Nephron (organoid): ENCODE data around the gene FGF3.
A peak's percentile ranks its signal among the peaks of the same experiment; 100 is the strongest.
"Not testable (repeated sequence)": the region's sequence is repeated elsewhere in the genome, so short reads cannot be mapped to it uniquely, and the experiment has no call there.

ENCODE experiments used
- H3K27ac Mint-ChIP-seq, 3 experiments: 2 replicates each; pipeline ENCODE4 v1.8.0; 2020; ENCODE audit warnings: mixed read lengths in 3 of 3, mild to moderate bottlenecking in 2 of 3, moderate library complexity in 1 of 3
- H3K27me3 Mint-ChIP-seq: 2 replicates; pipeline ENCODE4 v1.8.0; 2021; ENCODE audit warnings: low read depth, mild to moderate bottlenecking, moderate library complexity, mixed read lengths
- H3K36me3 Mint-ChIP-seq: 2 replicates; pipeline ENCODE4 v1.8.0; 2020; ENCODE audit warnings: low read depth, mixed read lengths
- H3K4me1 Mint-ChIP-seq: 2 replicates; pipeline ENCODE4 v1.8.0; 2020; ENCODE audit warnings: mixed read lengths
- H3K4me3 Mint-ChIP-seq, 3 experiments: 2 replicates each; pipeline ENCODE4 v1.8.0; 2020; ENCODE audit warnings: mild to moderate bottlenecking in 3 of 3, mixed read lengths in 3 of 3, moderate library complexity in 2 of 3
- H3K9me3 Mint-ChIP-seq: 2 replicates; pipeline ENCODE4 v1.8.0; 2020; ENCODE audit warnings: mixed read lengths
- CTCF ChIP-seq, 3 experiments: fragments of 200-600 bp; sonication (generic); IDR thresholded peaks; one replicate each; pipeline ENCODE4 v1.5.0; 2021; ENCODE audit warnings: antibody characterized with exemption in 3 of 3; ENCODE audit not compliant: unreplicated experiment in 3 of 3

The FGF3 gene

GRCh38 chr11:69774354-69775162 is 44.7 kb downstream of the FGF3 start:
- Mint-ChIP-seq H3K9me3 (no peaks in the 10 kb centered on the region), H3K36me3 (no peaks in the 10 kb centered on the region), H3K4me3 (no peak overlapping the region), H3K27ac (no peak overlapping the region), H3K4me1 (peaks cover 19% of the 10 kb centered on the region), H3K27me3 (peaks cover 83% of the 10 kb centered on the region)
- TF ChIP-seq CTCF (IDR thresholded peaks at IDR 0.05; ENCODE audit: unreplicated experiment in 3 of 3), result no peak

GRCh38 chr11:69773626-69774353 is 45.4 kb downstream of the FGF3 start:
- H3K36me3 Mint-ChIP-seq, result no peaks in the 10 kb centered on the region
- peaks cover 87% of the 10 kb centered on the region for H3K27me3 Mint-ChIP-seq
- H3K4me3 Mint-ChIP-seq, result no peak overlapping the region
- H3K9me3 Mint-ChIP-seq, result peaks cover 1% of the 10 kb centered on the region
- no peak overlapping the region for H3K27ac Mint-ChIP-seq
- peaks cover 19% of the 10 kb centered on the region for H3K4me1 Mint-ChIP-seq
- TF ChIP-seq CTCF (IDR thresholded peaks at IDR 0.05; ENCODE audit: unreplicated experiment in 3 of 3), result no peak

- no peaks in the 10 kb centered on the region for H3K36me3 Mint-ChIP-seq
- H3K4me3 Mint-ChIP-seq, result peak overlapping the region in 1 of 3 experiments; percentile 26
- peaks cover 2% of the 10 kb centered on the region for H3K9me3 Mint-ChIP-seq
- H3K4me1 Mint-ChIP-seq, result peaks cover 19% of the 10 kb centered on the region
- H3K27ac Mint-ChIP-seq, result no peak overlapping the region
- peaks cover 82% of the 10 kb centered on the region for H3K27me3 Mint-ChIP-seq
- no peak for TF ChIP-seq CTCF (IDR thresholded peaks at IDR 0.05; ENCODE audit: unreplicated experiment in 3 of 3)
These were observed 47.8 kb downstream of the FGF3 start for GRCh38 chr11:69771466-69771865.

- H3K4me1 Mint-ChIP-seq, result peaks cover 19% of the 10 kb centered on the region
- H3K4me3 Mint-ChIP-seq, result no peak overlapping the region
- H3K27ac Mint-ChIP-seq, result no peak overlapping the region
- H3K27me3 Mint-ChIP-seq, result peaks cover 82% of the 10 kb centered on the region
- no peaks in the 10 kb centered on the region for H3K36me3 Mint-ChIP-seq
- TF ChIP-seq CTCF (IDR thresholded peaks at IDR 0.05; ENCODE audit: unreplicated experiment in 3 of 3), result no peak
- H3K9me3 Mint-ChIP-seq, result peaks cover 2% of the 10 kb centered on the region
These were observed 48.7 kb downstream of the FGF3 start for GRCh38 chr11:69770540-69770939.

- Mint-ChIP-seq H3K4me3 (no peak overlapping the region), H3K4me1 (no peaks in the 10 kb centered on the region), H3K36me3 (no peaks in the 10 kb centered on the region), H3K9me3 (peaks cover 2% of the 10 kb centered on the region), H3K27me3 (peaks cover 56% of the 10 kb centered on the region), H3K27ac (no peak overlapping the region)
- no peak for TF ChIP-seq CTCF (IDR thresholded peaks at IDR 0.05; ENCODE audit: unreplicated experiment in 3 of 3)
These were observed 53.7 kb downstream of the FGF3 start for GRCh38 chr11:69765498-69765995.

GRCh38 chr11:69764918-69765317 is 54.3 kb downstream of the FGF3 start:
- not testable (repeated sequence) for H3K36me3 Mint-ChIP-seq, H3K4me3 Mint-ChIP-seq, H3K9me3 Mint-ChIP-seq, H3K4me1 Mint-ChIP-seq, H3K27ac Mint-ChIP-seq
- H3K27me3 Mint-ChIP-seq, result peaks cover 50% of the 10 kb centered on the region
